Measurements from ENCODE around the gene TMTC2. TPM values are rescaled to one million over a fixed set of nuclear protein-coding genes. Genes with fewer than 3 reads are reported as not detected.

Gene TMTC2
- total and polyA plus RNA-seq, 2 experiments from 2014 or later, result 1.5 to 12.0 TPM

GRCh38 chr12:82650627-82651337, 35.9 kb upstream of the TMTC2 start:
- Histone ChIP-seq H3K4me3 (no peak overlapping the region), H3K79me2 (no peaks in the 10 kb centered on the region), H4K20me1 (ENCODE audit: insufficient read depth, poor library complexity, severe bottlenecking) (no peaks in the 10 kb centered on the region), H3K27me3 (no peaks in the 10 kb centered on the region), H3K36me3 (replicated peaks; ENCODE audit: insufficient read depth, low read depth) (no peaks in the 10 kb centered on the region), H3K4me1 (ENCODE audit: insufficient read depth) (no peaks in the 10 kb centered on the region), H2AFZ (no peak overlapping the region), H3K27ac (peak overlapping the region; percentile 19), H3K4me2 (no peak overlapping the region), H3K9me3 (ENCODE audit: low read depth) (no peaks in the 10 kb centered on the region), H3K9me2 (replicated peaks; ENCODE audit: insufficient read depth) (no peaks in the 10 kb centered on the region)
- WGBS (ENCODE audit: low lambda C conversion rate, missing lambda C conversion rate), result 65% methylated on average over 3 of the region's 3 CpGs
- TF ChIP-seq EZH2phosphoT487 (IDR thresholded peaks at IDR 0.05; ENCODE audit: low read depth, severe bottlenecking, unreplicated experiment), result no peak
- no peak for TF ChIP-seq EZH2 (IDR thresholded peaks at IDR 0.05; ENCODE audit: borderline replicate concordance)
- TF ChIP-seq, protein P1, sequence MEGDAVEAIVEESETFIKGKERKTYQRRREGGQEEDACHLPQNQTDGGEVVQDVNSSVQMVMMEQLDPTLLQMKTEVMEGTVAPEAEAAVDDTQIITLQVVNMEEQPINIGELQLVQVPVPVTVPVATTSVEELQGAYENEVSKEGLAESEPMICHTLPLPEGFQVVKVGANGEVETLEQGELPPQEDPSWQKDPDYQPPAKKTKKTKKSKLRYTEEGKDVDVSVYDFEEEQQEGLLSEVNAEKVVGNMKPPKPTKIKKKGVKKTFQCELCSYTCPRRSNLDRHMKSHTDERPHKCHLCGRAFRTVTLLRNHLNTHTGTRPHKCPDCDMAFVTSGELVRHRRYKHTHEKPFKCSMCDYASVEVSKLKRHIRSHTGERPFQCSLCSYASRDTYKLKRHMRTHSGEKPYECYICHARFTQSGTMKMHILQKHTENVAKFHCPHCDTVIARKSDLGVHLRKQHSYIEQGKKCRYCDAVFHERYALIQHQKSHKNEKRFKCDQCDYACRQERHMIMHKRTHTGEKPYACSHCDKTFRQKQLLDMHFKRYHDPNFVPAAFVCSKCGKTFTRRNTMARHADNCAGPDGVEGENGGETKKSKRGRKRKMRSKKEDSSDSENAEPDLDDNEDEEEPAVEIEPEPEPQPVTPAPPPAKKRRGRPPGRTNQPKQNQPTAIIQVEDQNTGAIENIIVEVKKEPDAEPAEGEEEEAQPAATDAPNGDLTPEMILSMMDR (IDR thresholded peaks at IDR 0.05; ENCODE audit: poor library complexity), result no peak
- DNase-seq (ENCODE audit: low spot score), result peak; percentile 68

GRCh38 chr12:82651489-82651888, 35.2 kb upstream of the TMTC2 start:
- 87% methylated on average over 4 of the region's 4 CpGs for WGBS (ENCODE audit: low lambda C conversion rate, missing lambda C conversion rate)
- H3K4me1 ChIP-seq (ENCODE audit: insufficient read depth), result no peaks in the 10 kb centered on the region
- no peak overlapping the region for H3K27ac ChIP-seq
- H2AFZ ChIP-seq, result no peak overlapping the region
- no peaks in the 10 kb centered on the region for H3K79me2 ChIP-seq
- H3K27me3 ChIP-seq, result no peaks in the 10 kb centered on the region
- H3K36me3 ChIP-seq (replicated peaks; ENCODE audit: insufficient read depth, low read depth), result no peaks in the 10 kb centered on the region
- H3K9me2 ChIP-seq (replicated peaks; ENCODE audit: insufficient read depth), result no peaks in the 10 kb centered on the region
- no peak overlapping the region for H3K4me2 ChIP-seq
- no peak for DNase-seq (ENCODE audit: low spot score)
- no peaks in the 10 kb centered on the region for H3K9me3 ChIP-seq (ENCODE audit: low read depth)
- H3K4me3 ChIP-seq, result no peak overlapping the region
- no peaks in the 10 kb centered on the region for H4K20me1 ChIP-seq (ENCODE audit: insufficient read depth, poor library complexity, severe bottlenecking)
- TF ChIP-seq EZH2phosphoT487 (IDR thresholded peaks at IDR 0.05; ENCODE audit: low read depth, severe bottlenecking, unreplicated experiment), result no peak
- TF ChIP-seq, protein P1 (IDR thresholded peaks at IDR 0.05; ENCODE audit: poor library complexity), result no peak
- TF ChIP-seq EZH2 (IDR thresholded peaks at IDR 0.05; ENCODE audit: borderline replicate concordance), result no peak

- no peak overlapping the region for H3K4me2 ChIP-seq
- H3K27me3 ChIP-seq, result no peaks in the 10 kb centered on the region
- H3K4me1 ChIP-seq (ENCODE audit: insufficient read depth), result no peaks in the 10 kb centered on the region
- no peaks in the 10 kb centered on the region for H3K79me2 ChIP-seq
- 90% methylated on average over 1 of the region's 1 CpG for WGBS (ENCODE audit: low lambda C conversion rate, missing lambda C conversion rate)
- DNase-seq (ENCODE audit: low spot score), result no peak
- H3K4me3 ChIP-seq, result no peak overlapping the region
- no peaks in the 10 kb centered on the region for H3K9me3 ChIP-seq (ENCODE audit: low read depth)
- TF ChIP-seq, protein P1 (IDR thresholded peaks at IDR 0.05; ENCODE audit: poor library complexity), result no peak
- TF ChIP-seq EZH2phosphoT487 (IDR thresholded peaks at IDR 0.05; ENCODE audit: low read depth, severe bottlenecking, unreplicated experiment) (no peak), EZH2 (IDR thresholded peaks at IDR 0.05; ENCODE audit: borderline replicate concordance) (no peak)
- H3K27ac ChIP-seq, result no peak overlapping the region
- H4K20me1 ChIP-seq (ENCODE audit: insufficient read depth, poor library complexity, severe bottlenecking), result no peaks in the 10 kb centered on the region
- no peak overlapping the region for H2AFZ ChIP-seq
- H3K36me3 ChIP-seq (replicated peaks; ENCODE audit: insufficient read depth, low read depth), result no peaks in the 10 kb centered on the region
- H3K9me2 ChIP-seq (replicated peaks; ENCODE audit: insufficient read depth), result no peaks in the 10 kb centered on the region
Measured at GRCh38 chr12:82652071-82652470, 34.6 kb upstream of the TMTC2 start.

Data from hepatocyte (in vitro differentiated cells).